ENCODE measurements around the gene DSP.

DNA sequence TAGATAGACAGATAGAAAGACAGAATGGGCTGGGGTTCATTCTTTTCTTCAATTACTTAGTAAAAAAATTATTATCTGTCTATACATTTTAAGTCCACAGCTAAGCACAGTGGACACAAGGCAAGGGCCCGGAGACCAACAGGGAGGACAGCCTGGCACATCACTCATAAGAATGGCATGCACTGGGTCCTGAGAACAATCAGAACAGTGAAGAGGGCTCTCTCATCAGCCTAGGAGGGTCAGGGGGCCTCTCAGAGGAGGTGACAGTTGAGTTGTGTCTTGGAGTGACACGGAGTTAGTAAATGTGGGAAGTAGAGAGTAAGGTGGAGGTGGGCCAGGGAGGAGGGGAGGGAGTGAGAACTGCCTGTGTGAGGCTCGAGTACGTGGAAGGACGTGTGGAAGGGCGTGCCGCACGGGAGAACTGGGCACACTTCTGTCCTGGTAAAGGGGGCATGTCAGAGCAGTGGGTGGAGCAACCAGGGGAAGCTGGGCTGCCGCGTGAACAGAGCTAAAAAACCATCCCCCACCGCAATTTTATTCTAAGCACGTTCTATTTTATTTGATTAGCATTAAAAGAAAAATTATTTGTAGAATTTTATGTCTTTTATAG, 45.1 kb upstream of the DSP start:
- TF ChIP-seq, protein P1, sequence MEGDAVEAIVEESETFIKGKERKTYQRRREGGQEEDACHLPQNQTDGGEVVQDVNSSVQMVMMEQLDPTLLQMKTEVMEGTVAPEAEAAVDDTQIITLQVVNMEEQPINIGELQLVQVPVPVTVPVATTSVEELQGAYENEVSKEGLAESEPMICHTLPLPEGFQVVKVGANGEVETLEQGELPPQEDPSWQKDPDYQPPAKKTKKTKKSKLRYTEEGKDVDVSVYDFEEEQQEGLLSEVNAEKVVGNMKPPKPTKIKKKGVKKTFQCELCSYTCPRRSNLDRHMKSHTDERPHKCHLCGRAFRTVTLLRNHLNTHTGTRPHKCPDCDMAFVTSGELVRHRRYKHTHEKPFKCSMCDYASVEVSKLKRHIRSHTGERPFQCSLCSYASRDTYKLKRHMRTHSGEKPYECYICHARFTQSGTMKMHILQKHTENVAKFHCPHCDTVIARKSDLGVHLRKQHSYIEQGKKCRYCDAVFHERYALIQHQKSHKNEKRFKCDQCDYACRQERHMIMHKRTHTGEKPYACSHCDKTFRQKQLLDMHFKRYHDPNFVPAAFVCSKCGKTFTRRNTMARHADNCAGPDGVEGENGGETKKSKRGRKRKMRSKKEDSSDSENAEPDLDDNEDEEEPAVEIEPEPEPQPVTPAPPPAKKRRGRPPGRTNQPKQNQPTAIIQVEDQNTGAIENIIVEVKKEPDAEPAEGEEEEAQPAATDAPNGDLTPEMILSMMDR (IDR thresholded peaks at IDR 0.05 in 8 of 11, conservative IDR thresholded peaks at IDR 0.05 in 3 of 11), result no peak
- TF ChIP-seq POLR2AphosphoS5 (IDR thresholded peaks at IDR 0.05) (no peak), POLR2A (IDR thresholded peaks at IDR 0.05) (no peak)

Measured in spleen (tissue), 7 donors.